Thoracic aorta (tissue), 2 donors: ENCODE measurements around the gene RUVBL2. TPM values are rescaled to one million over a fixed set of nuclear protein-coding genes. Genes with fewer than 3 reads are reported as not detected.

Experiments used
- ATAC-seq: fragments of 150-250 bp; one replicate; pipeline ENCODE4 v1.8.0; 2017; ENCODE audit warnings: low read depth; ENCODE audit not compliant: insufficient number of reproducible peaks, low FRiP score
- DNase-seq: peaks from one replicate; pipeline ENCODE4 v3.0.0-alpha.2; 2020; ENCODE audit warnings: low spot score
- H3K27ac ChIP-seq, 2 donors: fragments of 200-600 bp; sonication (generic); 1 replicate in 1 of 2; 2 replicates in 1 of 2; pipeline ENCODE4 v1.5.1; 2016; ENCODE audit warnings: mild to moderate bottlenecking in 2 of 2, moderate library complexity in 2 of 2
- H3K27me3 ChIP-seq: fragments of 200-600 bp; sonication (generic); replicated peaks from 2 replicates; pipeline ENCODE4 v1.6.0; 2016; ENCODE audit warnings: mild to moderate bottlenecking; ENCODE audit not compliant: insufficient read depth
- H3K36me3 ChIP-seq: fragments of 200-600 bp; sonication (generic); one replicate; pipeline ENCODE4 v1.5.1; 2016
- H3K4me1 ChIP-seq, 2 donors: fragments of 200-600 bp; sonication (generic); 1 replicate in 1 of 2; 2 replicates in 1 of 2; pipeline versions ENCODE4 v1.5.1 to v1.6.0; 2016; ENCODE audit warnings: low read depth in 2 of 2, mild to moderate bottlenecking in 1 of 2; ENCODE audit not compliant: control insufficient read depth in 1 of 2
- H3K4me3 ChIP-seq: fragments of 200-600 bp; sonication (generic); 2 replicates; pipeline ENCODE4 v1.5.1; 2016; ENCODE audit warnings: mild to moderate bottlenecking
- H3K9me3 ChIP-seq: fragments of 200-600 bp; sonication (generic); 2 replicates; pipeline ENCODE4 v1.5.1; 2016
- CTCF ChIP-seq: fragments of 200-600 bp; sonication (generic); IDR thresholded peaks from one replicate; pipeline ENCODE4 v1.5.1; 2019; ENCODE audit warnings: antibody characterized with exemption
- total RNA-seq, 2 donors: library from RNA; depleted of rRNA; stranded (reverse); fragments of >200 nt; gene quantifications; one replicate each; pipeline versions ENCODE4 v1.1.0 to v1.2.3, GENCODE V29; 2016

RUVBL2 gene
- total RNA-seq, 2 donors from 2014 or later = 51.6 to 52.3 TPM

- no peak for DNase-seq
- Histone ChIP-seq H3K4me3 (no peak overlapping the region), H3K4me1 (peaks cover 2 to 8% of the 10 kb centered on the region in 2 donors), H3K27me3 (no peaks in the 10 kb centered on the region), H3K36me3 (peaks cover 7% of the 10 kb centered on the region), H3K9me3 (no peaks in the 10 kb centered on the region), H3K27ac (no peak overlapping the region)
- peak; percentile 45 for TF ChIP-seq CTCF
- no peak for ATAC-seq
Observed at GRCh38 chr19:48999481-49000325, 6.0 kb downstream of the RUVBL2 start.

GRCh38 chr19:49004133-49004532 is 10.4 kb downstream of the RUVBL2 start:
- no peak for TF ChIP-seq CTCF
- ATAC-seq = no peak
- no peak overlapping the region for H3K4me3 ChIP-seq
- H3K4me1 ChIP-seq = no peaks in the 10 kb centered on the region
- H3K27me3 ChIP-seq = no peaks in the 10 kb centered on the region
- H3K9me3 ChIP-seq = no peaks in the 10 kb centered on the region
- no peak for DNase-seq
- H3K27ac ChIP-seq = no peak overlapping the region
- H3K36me3 ChIP-seq = peaks cover 31% of the 10 kb centered on the region

- ATAC-seq = no peak
- Histone ChIP-seq H3K27me3 (no peaks in the 10 kb centered on the region), H3K36me3 (peaks cover 38% of the 10 kb centered on the region), H3K4me3 (no peak overlapping the region), H3K4me1 (no peaks in the 10 kb centered on the region), H3K9me3 (no peaks in the 10 kb centered on the region), H3K27ac (no peak overlapping the region)
- no peak for DNase-seq
- TF ChIP-seq CTCF = no peak
Observed at GRCh38 chr19:49004964-49005614, 11.4 kb downstream of the RUVBL2 start.

- peaks cover 54% of the 10 kb centered on the region for H3K36me3 ChIP-seq
- no peak overlapping the region for H3K4me3 ChIP-seq
- no peaks in the 10 kb centered on the region for H3K4me1 ChIP-seq
- H3K27ac ChIP-seq = no peak overlapping the region
- no peak for ATAC-seq
- no peak for DNase-seq
- no peaks in the 10 kb centered on the region for H3K9me3 ChIP-seq
- no peak for TF ChIP-seq CTCF
- no peaks in the 10 kb centered on the region for H3K27me3 ChIP-seq
Observed at GRCh38 chr19:49006905-49007304, 13.2 kb downstream of the RUVBL2 start.

GRCh38 chr19:49009828-49010227 is 16.1 kb downstream of the RUVBL2 start:
- H3K27me3 ChIP-seq = no peaks in the 10 kb centered on the region
- ATAC-seq (no peak), DNase-seq (no peak)
- H3K9me3 ChIP-seq = no peaks in the 10 kb centered on the region
- peaks cover 48% of the 10 kb centered on the region for H3K36me3 ChIP-seq
- no peak overlapping the region for H3K4me3 ChIP-seq
- no peaks in the 10 kb centered on the region for H3K4me1 ChIP-seq
- no peak overlapping the region for H3K27ac ChIP-seq
- no peak for TF ChIP-seq CTCF
